Right renal cortex interstitium (tissue), 3 donors: ENCODE measurements around the gene RNF138. TPM values are rescaled to one million over a fixed set of nuclear protein-coding genes. Genes with fewer than 3 reads are reported as not detected.
"Not testable (repeated sequence)": the region's sequence is repeated elsewhere in the genome, so short reads cannot be mapped to it uniquely, and the experiment has no call there.

ENCODE experiments used
- DNase-seq, 3 donors: peaks; one replicate each; pipeline ENCODE4 v3.0.0-alpha.2; 2013; ENCODE audit warnings: low read depth in 3 of 3, low spot score in 2 of 3
- polyA plus RNA-seq, 3 donors: library from polyadenylated mRNA; unstranded; fragments of 120-200 nt; gene quantifications; one replicate each; pipeline ENCODE4 v1.2.1, GENCODE V29; 2013; ENCODE audit not compliant: insufficient read length in 3 of 3

The RNF138 gene
- polyA plus RNA-seq, 3 donors: 66.4 to 71.7 (median 68.8) TPM

DNA sequence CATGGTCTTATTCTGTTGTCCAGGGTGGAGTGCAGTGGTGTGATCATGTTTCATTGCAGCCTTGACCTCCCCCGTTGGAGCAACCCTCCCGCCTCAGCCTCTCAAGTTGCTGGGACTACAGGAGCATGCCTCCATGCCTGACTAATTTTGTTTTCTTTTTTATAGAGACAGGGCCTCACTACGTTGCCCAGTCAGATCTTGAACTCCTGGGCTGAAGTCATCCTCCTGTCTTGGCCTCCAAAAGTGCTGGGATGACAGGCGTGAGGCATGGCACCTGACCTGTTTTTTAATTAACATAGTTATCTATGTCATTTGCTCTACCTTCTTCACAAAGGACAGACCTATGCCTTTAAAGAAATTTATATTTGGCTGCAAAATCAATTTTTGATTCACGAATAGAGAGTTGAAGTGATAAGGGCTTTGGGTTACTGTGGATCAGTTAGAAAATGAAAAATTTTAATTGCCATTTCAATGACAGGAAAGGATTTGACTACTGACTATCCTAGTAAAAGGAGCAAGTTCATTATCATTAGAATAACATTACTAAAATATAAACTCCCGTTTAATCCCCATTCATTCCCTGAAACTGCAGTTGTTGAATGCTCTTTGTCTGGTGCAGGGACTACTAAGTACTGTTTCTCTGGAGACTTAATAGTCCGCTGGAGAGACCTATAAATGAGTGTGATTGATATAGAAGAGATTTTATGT, 3.7 kb downstream of the RNF138 start:
- DNase-seq: no peak

DNA sequence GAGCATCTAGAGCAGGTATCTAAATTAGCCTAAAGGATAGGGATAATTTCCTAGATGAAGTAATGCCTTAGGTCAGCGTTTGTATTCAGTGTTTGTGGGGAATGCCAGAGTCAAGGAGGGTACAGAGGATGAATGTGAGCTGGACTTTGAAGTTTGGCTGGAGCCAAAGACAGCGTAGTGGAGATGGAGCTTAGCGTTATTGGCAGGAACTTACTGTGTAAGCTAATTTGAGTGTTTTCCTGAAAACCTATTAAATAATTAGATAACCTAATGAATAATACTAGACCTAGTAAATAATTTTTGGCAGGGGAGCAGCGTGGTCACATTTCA, 4.2 kb downstream of the RNF138 start:
- DNase-seq: no peak

- DNase-seq: no peak
These were observed 5.3 kb downstream of the RNF138 start for GRCh38 chr18:32096946-32097345.

DNA sequence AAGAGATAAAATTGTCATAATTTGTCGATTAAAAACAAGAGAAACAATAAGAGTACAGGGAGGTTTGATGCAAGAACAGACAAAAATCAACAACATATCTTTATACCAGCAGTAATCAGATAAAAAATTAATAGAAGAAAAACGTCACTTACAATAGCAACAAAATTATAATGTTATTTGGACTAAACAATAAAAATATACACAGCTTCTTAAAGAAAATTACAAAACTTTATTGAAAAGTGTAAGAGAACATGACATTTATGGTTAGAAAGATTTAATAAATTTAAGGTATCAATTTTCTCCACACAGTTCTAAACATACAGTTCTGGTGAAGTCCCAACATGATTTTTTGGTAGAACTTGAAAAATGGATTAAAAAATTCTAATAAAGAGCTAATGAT, 12.8 kb downstream of the RNF138 start:
- no peak for DNase-seq

DNA sequence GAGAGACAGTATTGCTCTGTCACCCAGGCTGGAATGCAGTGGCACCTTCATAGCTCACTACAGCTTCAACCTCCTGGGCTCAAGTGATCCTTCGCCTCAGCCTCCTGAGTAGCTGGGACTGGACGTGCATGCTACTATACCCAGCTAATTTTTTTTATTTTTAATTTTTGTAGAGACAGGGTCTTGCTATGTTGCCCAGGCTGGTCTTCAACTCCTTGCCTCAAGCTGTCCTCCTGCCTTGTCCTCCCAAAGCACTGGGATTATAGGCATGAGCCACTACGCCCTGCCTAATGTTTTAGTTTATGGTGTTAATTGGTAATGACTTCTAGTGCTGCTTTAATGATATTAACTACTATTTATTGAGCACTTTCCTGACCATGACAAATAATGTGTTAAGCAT, 18.3 kb downstream of the RNF138 start:
- no peak for DNase-seq

DNA sequence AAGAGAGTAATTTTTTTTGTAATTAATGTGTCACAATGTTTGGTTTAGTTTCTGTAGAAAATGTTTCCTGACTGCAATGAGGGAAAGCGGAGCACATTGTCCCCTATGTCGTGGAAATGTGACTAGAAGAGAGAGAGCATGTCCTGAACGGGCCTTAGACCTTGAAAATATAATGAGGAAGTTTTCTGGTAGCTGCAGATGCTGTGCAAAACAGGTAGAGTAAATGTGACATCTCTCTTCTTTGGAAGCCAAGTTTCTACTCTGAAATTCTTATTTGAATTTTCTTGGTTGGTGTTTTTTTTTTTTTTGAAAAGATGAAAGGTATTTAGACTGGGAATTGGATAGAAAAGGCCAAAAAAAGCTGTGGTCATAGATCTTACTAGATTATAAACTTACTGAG, 20.0 kb downstream of the RNF138 start:
- no peak for DNase-seq

DNA sequence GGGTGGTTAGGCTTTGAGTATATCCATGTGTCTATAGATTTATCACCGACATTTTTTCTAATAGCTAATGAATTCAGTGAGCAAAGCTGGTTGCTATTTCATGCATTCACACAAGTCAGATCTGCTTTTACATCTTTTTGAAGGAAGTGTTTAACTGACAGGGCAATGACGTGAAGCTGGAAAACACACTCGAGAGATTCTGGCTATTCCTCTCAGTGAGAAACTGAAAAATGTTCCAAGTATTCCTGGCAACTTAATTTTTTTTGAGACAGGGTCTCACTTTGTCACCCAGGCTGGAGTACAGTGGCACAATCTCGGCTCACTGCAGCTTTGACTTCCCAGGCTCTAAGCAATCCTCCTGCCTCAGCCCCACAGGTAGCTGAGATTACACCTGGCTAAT, 21.2 kb downstream of the RNF138 start:
- DNase-seq: no peak

DNA sequence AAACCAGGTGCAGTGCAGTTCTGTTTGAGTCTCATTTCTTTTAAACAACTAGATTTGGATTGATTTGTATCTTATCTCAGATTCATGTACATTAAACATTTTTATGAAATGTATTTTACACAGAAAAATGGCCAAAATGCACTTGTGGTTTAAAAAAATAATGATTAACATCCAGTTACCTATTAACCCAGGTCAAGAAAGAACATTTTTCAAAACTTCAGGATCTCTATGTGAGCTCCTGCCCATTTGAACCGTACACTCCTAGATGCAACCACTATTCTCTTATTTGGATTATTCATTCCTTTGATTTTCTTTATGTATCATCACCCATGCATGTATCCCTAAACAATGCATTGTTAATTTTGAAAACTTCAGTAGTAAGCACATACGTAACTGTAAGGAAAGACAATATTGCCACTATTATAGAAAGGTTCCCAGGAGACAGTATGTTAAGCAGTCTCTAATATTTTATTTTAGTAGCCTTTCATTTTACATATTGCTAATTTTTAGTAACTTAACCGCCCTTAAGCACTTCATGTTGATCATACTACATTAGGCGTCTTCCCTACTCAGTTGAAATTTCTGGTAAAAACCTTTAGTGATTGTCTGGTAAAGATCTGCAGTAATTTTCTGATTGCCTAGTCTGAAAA, 22.7 kb downstream of the RNF138 start:
- no peak for DNase-seq

DNA sequence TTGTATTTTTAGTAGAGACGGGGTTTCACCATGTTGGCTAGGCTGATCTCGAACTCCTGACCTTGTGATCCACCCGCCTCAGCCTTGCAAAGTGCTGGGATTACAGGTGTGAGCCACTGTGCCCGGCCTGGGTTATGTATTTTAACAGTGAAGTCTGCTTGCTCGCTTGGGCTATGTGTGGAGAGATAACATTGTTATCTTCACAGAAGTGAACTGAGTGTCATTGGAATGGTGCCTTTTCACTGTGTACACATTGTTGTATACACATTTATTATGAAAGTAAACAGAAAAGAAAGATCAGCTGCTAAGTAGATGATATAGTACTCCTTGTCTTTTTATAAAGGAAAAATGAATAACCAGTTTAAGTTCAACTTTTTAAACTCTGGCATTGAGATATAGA, 30.4 kb downstream of the RNF138 start:
- no peak for DNase-seq

DNA sequence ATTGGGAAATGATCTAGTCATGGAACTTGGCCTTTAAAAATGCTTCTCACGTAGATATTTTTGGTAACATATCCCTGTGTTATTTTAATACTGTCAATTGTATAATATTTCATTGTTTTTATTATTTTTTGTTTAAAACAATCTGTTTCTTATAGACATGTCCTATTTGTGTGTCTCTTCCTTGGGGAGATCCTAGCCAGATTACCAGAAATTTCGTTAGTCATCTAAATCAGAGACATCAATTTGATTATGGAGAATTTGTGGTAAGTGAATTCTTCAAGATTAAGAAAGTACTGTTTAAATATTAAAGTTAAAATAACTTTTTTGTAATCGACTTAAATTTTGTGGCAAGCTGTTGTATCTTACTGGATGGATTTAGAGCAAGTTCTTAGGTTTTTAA, 34.9 kb downstream of the RNF138 start:
- DNase-seq: no peak

GRCh38 chr18:32135625-32136024, 44.0 kb downstream of the RNF138 start:
- DNase-seq: no peak

- DNase-seq: no peak
These were observed 46.8 kb downstream of the RNF138 start for GRCh38 chr18:32138332-32138982.

- no peak for DNase-seq
These were observed 48.2 kb downstream of the RNF138 start for GRCh38 chr18:32139835-32140283.

GRCh38 chr18:32148185-32148870, 56.7 kb downstream of the RNF138 start:
- no peak for DNase-seq

DNA sequence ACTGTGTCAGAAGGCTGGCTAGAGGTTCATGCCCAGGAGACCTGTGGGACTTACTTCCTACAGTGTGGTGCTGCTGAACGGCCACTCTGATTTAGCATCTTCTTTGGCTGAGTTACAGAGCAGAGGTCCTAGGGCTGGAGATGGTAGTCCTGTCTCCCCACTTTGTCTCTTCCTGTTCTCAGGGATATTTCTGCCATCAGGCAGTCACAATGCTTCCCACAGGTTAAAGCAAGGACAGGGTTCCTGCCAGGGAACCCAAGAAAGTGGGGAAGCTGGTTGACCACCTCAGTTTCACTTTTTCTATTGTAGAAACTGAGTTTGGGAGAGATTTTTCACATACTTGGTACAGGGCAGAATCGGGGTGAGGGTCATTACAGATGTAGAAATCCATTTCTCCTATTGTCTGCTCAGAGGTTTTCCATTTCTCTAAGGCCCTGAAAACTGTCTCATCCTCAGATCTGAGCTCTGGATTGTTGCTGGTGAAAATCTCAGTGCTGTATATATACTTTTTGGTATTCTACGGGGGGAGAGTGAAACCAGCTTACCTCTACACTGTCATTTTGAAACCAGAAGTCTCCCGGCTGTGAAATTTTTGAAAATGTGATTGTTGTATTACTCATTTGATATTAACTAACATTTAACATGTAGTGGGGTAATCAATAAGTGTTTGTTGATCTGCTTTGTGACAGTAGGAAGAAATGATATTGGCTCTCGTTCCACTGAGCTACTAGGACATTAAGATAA, 61.2 kb downstream of the RNF138 start:
- DNase-seq: no peak

DNA sequence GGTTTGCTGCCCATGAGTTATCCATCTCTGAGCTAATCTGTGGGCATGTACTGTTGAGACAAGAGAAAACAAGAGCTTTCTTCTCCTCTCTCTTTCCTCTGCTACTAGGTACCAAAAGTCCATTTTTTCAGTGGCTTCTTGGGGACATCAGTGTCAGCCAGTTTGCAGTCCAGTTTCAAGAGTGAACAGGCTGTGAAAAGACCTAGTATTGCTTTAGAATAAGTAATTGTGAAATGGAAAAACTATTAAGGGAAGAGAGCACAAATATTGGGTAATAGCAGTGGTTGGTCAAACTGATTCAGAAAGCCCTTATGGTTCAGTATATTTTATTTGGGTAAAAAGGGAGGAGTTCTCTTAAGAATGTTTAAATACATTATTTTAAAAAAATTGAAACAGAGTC, 65.2 kb downstream of the RNF138 start:
- DNase-seq: no peak

DNA sequence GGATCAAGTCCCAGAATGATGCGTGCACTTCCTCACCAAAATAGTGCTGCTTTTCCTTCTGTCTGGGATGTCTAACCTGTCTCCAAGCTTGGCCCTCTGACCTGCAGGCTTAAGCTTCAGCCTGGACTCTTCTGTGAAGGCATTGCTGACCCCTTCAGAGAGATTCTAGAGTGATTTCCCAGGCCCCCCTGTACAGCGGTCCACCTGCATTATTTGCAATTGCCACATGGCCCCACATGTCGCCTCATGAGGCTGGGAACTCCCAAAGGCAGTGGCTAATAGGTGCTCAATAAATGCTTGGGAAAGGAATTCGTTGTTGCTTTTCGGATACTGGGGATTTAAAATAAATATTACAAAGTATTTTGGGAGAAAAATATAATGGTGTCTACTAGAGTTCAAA, 65.9 kb downstream of the RNF138 start:
- DNase-seq: no peak

- DNase-seq: peak; percentile 83 to 88 (median 88)
These were observed 66.5 kb downstream of the RNF138 start for GRCh38 chr18:32158108-32158624.

- DNase-seq: not testable (repeated sequence)
These were observed 67.0 kb downstream of the RNF138 start for GRCh38 chr18:32158631-32159030.

DNA sequence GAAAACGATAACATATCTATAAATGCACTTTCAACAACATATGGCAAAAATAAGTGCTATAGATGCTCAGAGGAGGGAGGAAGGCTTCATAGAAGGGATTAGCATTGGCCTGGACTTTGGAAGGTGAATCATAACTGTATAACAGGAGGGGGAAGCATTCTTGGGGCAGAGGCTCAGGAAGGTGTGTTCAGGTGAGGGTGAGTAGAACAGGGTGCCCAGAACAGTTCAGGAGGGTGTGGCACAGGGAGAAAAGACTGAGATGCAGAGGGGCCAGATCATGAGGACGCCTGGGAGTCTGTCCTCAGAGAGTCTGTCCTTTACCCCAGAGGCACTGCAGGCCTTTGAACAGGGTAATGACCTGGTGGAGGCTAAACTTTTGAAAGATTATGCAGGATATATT, 68.9 kb downstream of the RNF138 start:
- DNase-seq: no peak
